GM12878 (cell line): ENCODE results near the gene C2orf92. TPM values are rescaled to one million over a fixed set of nuclear protein-coding genes. Genes with fewer than 3 reads are reported as not detected.

Experiments used
- BCL3 ChIP-seq: IDR thresholded peaks from 2 replicates; pipeline ENCODE4 v1.6.1; 2011; ENCODE audit warnings: borderline replicate concordance, low read depth, mild to moderate bottlenecking, moderate library complexity, low read length; ENCODE audit not compliant: insufficient read depth, poor library complexity, severe bottlenecking
- CEBPB ChIP-seq, 2 experiments: fragments of 150-350 bp in 1 of 2; IDR thresholded peaks; 2 replicates each; pipeline ENCODE4 v1.6.1; 2012 to 2014; ENCODE audit warnings: low read depth in 2 of 2, low read length in 2 of 2, borderline replicate concordance in 1 of 2, inconsistent platforms in 1 of 2
- FOXM1 ChIP-seq: IDR thresholded peaks from 2 replicates; pipeline ENCODE4 v1.6.1; 2012; ENCODE audit warnings: low read depth, mild to moderate bottlenecking, inconsistent platforms, low read length, moderate library complexity
- MAX ChIP-seq: IDR thresholded peaks from 2 replicates; pipeline ENCODE4 v1.6.1; 2012; ENCODE audit warnings: low read depth, low read length, improper control_type of control experiment
- MLLT1 ChIP-seq: fragments of 450-650 bp; IDR thresholded peaks from 2 replicates; pipeline ENCODE4 v1.6.1; 2016; ENCODE audit warnings: mild to moderate bottlenecking
- NKRF ChIP-seq: fragments of 450-650 bp; conservative IDR thresholded peaks from 2 replicates; pipeline ENCODE4 v1.6.1; 2017; ENCODE audit warnings: mild to moderate bottlenecking, moderate library complexity
- NR2C2 ChIP-seq: IDR thresholded peaks from 2 replicates; pipeline ENCODE4 v1.6.1; 2011; ENCODE audit warnings: borderline replicate concordance, low read depth; ENCODE audit not compliant: control insufficient read depth, insufficient read length
- SUZ12 ChIP-seq: fragments of 200-600 bp; sonication (generic); IDR thresholded peaks from one replicate; pipeline ENCODE4 v1.6.1; 2018; ENCODE audit warnings: antibody characterized with exemption, mild to moderate bottlenecking; ENCODE audit not compliant: unreplicated experiment
- YBX1 ChIP-seq: fragments of 450-650 bp; IDR thresholded peaks from 2 replicates; pipeline ENCODE4 v1.6.1; 2016; ENCODE audit warnings: antibody characterized with exemption
- polyA plus RNA-seq, 11 experiments: library from polyadenylated mRNA; depleted of rRNA in 4 of 11; unstranded in 6 of 11; stranded (reverse) in 5 of 11; fragments of >200 nt; fragmentation: Nextera tagmentation in 4 of 11; fragmentation: Illumina TruSeq in 1 of 11; extraction: Ambion mirVana in 4 of 11; extraction: Trizol in 1 of 11; gene quantifications; 1 replicate in 1 of 11; 2 replicates in 10 of 11; pipeline versions ENCODE4 v1.2.1 to v1.2.3, GENCODE V29; 2011 to 2016; ENCODE audit warnings: inconsistent platforms in 2 of 11, missing spikeins in 2 of 11, low read depth in 1 of 11
- total RNA-seq, 4 experiments: library from RNA; depleted of rRNA in 3 of 4; stranded (reverse); fragments of >200 nt in 3 of 4; fragmentation: Illumina TruSeq in 1 of 4; extraction: Trizol in 1 of 4; gene quantifications; 2 replicates each; pipeline versions ENCODE4 v1.2.1 to v1.2.3, GENCODE V29; 2013 to 2021

Gene C2orf92
- total and polyA plus RNA-seq, 10 of the 15 experiments (the other 5 are each of a cell fraction or from before 2014, with no cell fraction given), result 0.40 to 10.1 (median 3.7) TPM

- TF ChIP-seq NKRF (no peak), MAX (no peak), SUZ12 (no peak), MLLT1 (no peak), CEBPB (IDR thresholded peaks at IDR 0.05; ENCODE audit: borderline replicate concordance in 1 of 2, low read depth in 2 of 2, low read length in 2 of 2) (no peak), BCL3 (no peak), YBX1 (no peak), FOXM1 (no peak), NR2C2 (no peak)
These were observed 32.4 kb downstream of the C2orf92 start (continued) for GRCh38 chr2:97701851-97702465.
